H9 (cell line): ENCODE results near the gene OSBPL2. TPM values are rescaled to one million over a fixed set of nuclear protein-coding genes. Genes with fewer than 3 reads are reported as not detected.
A peak's percentile ranks its signal among the peaks of the same experiment; 100 is the strongest.

Experiments used
- DNase-seq: peaks from one replicate; pipeline ENCODE4 v3.0.0-alpha.2; 2017
- H2AFZ ChIP-seq: one replicate; pipeline ENCODE4 v1.6.1; 2013; ENCODE audit warnings: mild to moderate bottlenecking, low read length, control low read depth, moderate library complexity
- H2AK5ac ChIP-seq: 2 replicates; pipeline ENCODE4 v1.6.1; 2013; ENCODE audit warnings: low read length, control low read depth, mixed read lengths; ENCODE audit not compliant: insufficient read length
- H2BK120ac ChIP-seq: one replicate; pipeline ENCODE4 v1.6.1; 2013; ENCODE audit warnings: low read depth, mild to moderate bottlenecking, low read length, control low read depth, inconsistent platforms; ENCODE audit not compliant: poor library complexity, severe bottlenecking
- H2BK12ac ChIP-seq: 2 replicates; pipeline ENCODE4 v1.6.1; 2013; ENCODE audit warnings: low read length, control low read depth, mixed read lengths, low read depth; ENCODE audit not compliant: insufficient read length
- H2BK15ac ChIP-seq: 2 replicates; pipeline ENCODE4 v1.6.1; 2013; ENCODE audit warnings: low read depth, low read length, control low read depth
- H2BK20ac ChIP-seq: one replicate; pipeline ENCODE4 v1.6.1; 2013; ENCODE audit warnings: low read depth, mild to moderate bottlenecking, low read length, control low read depth, inconsistent platforms; ENCODE audit not compliant: poor library complexity, severe bottlenecking
- H2BK5ac ChIP-seq: 2 replicates; pipeline ENCODE4 v1.6.1; 2013; ENCODE audit warnings: low read length, control low read depth, mixed read lengths; ENCODE audit not compliant: insufficient read length
- H3K14ac ChIP-seq: 2 replicates; pipeline ENCODE4 v1.6.1; 2013; ENCODE audit warnings: low read length, control low read depth; ENCODE audit not compliant: insufficient read depth
- H3K18ac ChIP-seq: 2 replicates; pipeline ENCODE4 v1.6.1; 2013; ENCODE audit warnings: low read depth, mild to moderate bottlenecking, mixed read lengths, low read length, control low read depth; ENCODE audit not compliant: insufficient read length
- H3K23ac ChIP-seq: 2 replicates; pipeline ENCODE4 v1.6.1; 2013; ENCODE audit warnings: low read length, control low read depth, mixed read lengths, low read depth; ENCODE audit not compliant: insufficient read length
- H3K23me2 ChIP-seq: 2 replicates; pipeline ENCODE4 v1.6.1; 2013; ENCODE audit warnings: low read depth, mild to moderate bottlenecking, mixed read lengths, low read length, control low read depth; ENCODE audit not compliant: insufficient read length, poor library complexity, severe bottlenecking
- H3K27ac ChIP-seq: 2 replicates; pipeline ENCODE4 v1.5.1; 2013; ENCODE audit warnings: low read length, control low read depth, mixed read lengths, low read depth; ENCODE audit not compliant: insufficient read length
- H3K27me3 ChIP-seq: 2 replicates; pipeline ENCODE4 v1.6.1; 2013; ENCODE audit warnings: low read length, control low read depth, inconsistent platforms; ENCODE audit not compliant: insufficient read depth
- H3K4ac ChIP-seq: 2 replicates; pipeline ENCODE4 v1.6.1; 2013; ENCODE audit warnings: low read depth, mild to moderate bottlenecking, control low read depth, inconsistent platforms, low read length, moderate library complexity
- H3K4me1 ChIP-seq: 2 replicates; pipeline ENCODE4 v1.6.1; 2013; ENCODE audit warnings: low read length, control low read depth, inconsistent platforms; ENCODE audit not compliant: insufficient read depth
- H3K4me2 ChIP-seq: 2 replicates; pipeline ENCODE4 v1.6.1; 2013; ENCODE audit warnings: low read length, control low read depth, mixed read lengths; ENCODE audit not compliant: insufficient read length, insufficient read depth
- H3K56ac ChIP-seq: 2 replicates; pipeline ENCODE4 v1.6.1; 2013; ENCODE audit warnings: low read depth, mild to moderate bottlenecking, mixed read lengths, low read length, control low read depth; ENCODE audit not compliant: insufficient read length
- H3K79me1 ChIP-seq: 2 replicates; pipeline ENCODE4 v1.6.1; 2013; ENCODE audit warnings: low read depth, mild to moderate bottlenecking, moderate library complexity, low read length, control low read depth, inconsistent platforms; ENCODE audit not compliant: insufficient read depth, poor library complexity, severe bottlenecking
- H3K79me2 ChIP-seq: 2 replicates; pipeline ENCODE4 v1.6.1; 2013; ENCODE audit warnings: low read length, control low read depth, inconsistent platforms; ENCODE audit not compliant: insufficient read depth
- H3K9ac ChIP-seq: 2 replicates; pipeline ENCODE4 v1.6.1; 2013; ENCODE audit warnings: low read length, control low read depth, mixed read lengths; ENCODE audit not compliant: insufficient read length; ENCODE audit errors: extremely low read depth
- H3K9me3 ChIP-seq: one replicate; pipeline ENCODE4 v1.6.1; 2013; ENCODE audit warnings: low read depth, low read length, inconsistent platforms; ENCODE audit not compliant: control insufficient read depth
- H3T11ph ChIP-seq: one replicate; pipeline ENCODE4 v1.6.1; 2013; ENCODE audit warnings: mild to moderate bottlenecking, low read length, control low read depth, inconsistent platforms
- H4K20me1 ChIP-seq: one replicate; pipeline ENCODE4 v1.6.1; 2013; ENCODE audit not compliant: control insufficient read depth, insufficient read length, insufficient read depth
- H4K5ac ChIP-seq: 2 replicates; pipeline ENCODE4 v1.6.1; 2013; ENCODE audit warnings: low read depth, mild to moderate bottlenecking, mixed read lengths, low read length, control low read depth; ENCODE audit not compliant: insufficient read length
- H4K8ac ChIP-seq: replicated peaks from 2 replicates; pipeline ENCODE4 v1.6.1; 2013; ENCODE audit warnings: low read length, control low read depth, mixed read lengths, low read depth; ENCODE audit not compliant: insufficient read length
- H4K91ac ChIP-seq: 2 replicates; pipeline ENCODE4 v1.6.1; 2013; ENCODE audit warnings: low read depth, mild to moderate bottlenecking, moderate library complexity, mixed read lengths, low read length, control low read depth; ENCODE audit not compliant: insufficient read length
- H3K27ac Mint-ChIP-seq, 3 experiments: 2 replicates in 2 of 3; 3 replicates in 1 of 3; pipeline ENCODE4 v1.8.0; 2020 to 2021; ENCODE audit warnings: mixed read lengths in 3 of 3, mild to moderate bottlenecking in 1 of 3, moderate library complexity in 1 of 3
- H3K27me3 Mint-ChIP-seq: 2 replicates; pipeline ENCODE4 v1.8.0; 2021; ENCODE audit warnings: low read depth, mild to moderate bottlenecking, moderate library complexity, mixed read lengths
- H3K36me3 Mint-ChIP-seq, 3 experiments: 2 replicates in 2 of 3; 3 replicates in 1 of 3; pipeline ENCODE4 v1.8.0; 2020 to 2021; ENCODE audit warnings: low read depth in 3 of 3, mixed read lengths in 3 of 3; ENCODE audit not compliant: insufficient read depth in 1 of 3
- H3K4me1 Mint-ChIP-seq, 2 experiments: 2 replicates each; pipeline ENCODE4 v1.8.0; 2020; ENCODE audit warnings: mixed read lengths in 2 of 2
- H3K4me3 Mint-ChIP-seq, 2 experiments: 2 replicates in 1 of 2; 3 replicates in 1 of 2; pipeline ENCODE4 v1.8.0; 2020 to 2021; ENCODE audit warnings: mild to moderate bottlenecking in 2 of 2, mixed read lengths in 2 of 2, moderate library complexity in 1 of 2
- H3K9me3 Mint-ChIP-seq, 2 experiments: 2 replicates in 1 of 2; 3 replicates in 1 of 2; pipeline ENCODE4 v1.8.0; 2020; ENCODE audit warnings: mild to moderate bottlenecking in 2 of 2, mixed read lengths in 2 of 2, moderate library complexity in 1 of 2
- WGBS: extraction: QIAGEN DNeasy Blood & Tissue Kit; methylation state at CpG from one replicate; pipeline ENCODE4 v1.1.7; 2013; ENCODE audit warnings: missing lambda C conversion rate, low lambda C conversion rate, mixed read lengths; ENCODE audit not compliant: insufficient read length; ENCODE audit errors: extremely low coverage; 5-methylcytosine and 5-hydroxymethylcytosine counted together
- total RNA-seq: library from RNA; stranded (reverse); gene quantifications from 2 replicates; pipeline ENCODE4 v1.2.1, GENCODE V29; 2021
- TF ChIP-seq, protein P1 (sequence below): fragments of 200-600 bp; sonication (generic); conservative IDR thresholded peaks from 3 replicates; pipeline ENCODE4 v1.8.0; 2021; ENCODE audit warnings: antibody characterized with exemption, mild to moderate bottlenecking

The OSBPL2 gene
- total RNA-seq, 1 experiment from 2014 or later, result 47.3 TPM

DNA sequence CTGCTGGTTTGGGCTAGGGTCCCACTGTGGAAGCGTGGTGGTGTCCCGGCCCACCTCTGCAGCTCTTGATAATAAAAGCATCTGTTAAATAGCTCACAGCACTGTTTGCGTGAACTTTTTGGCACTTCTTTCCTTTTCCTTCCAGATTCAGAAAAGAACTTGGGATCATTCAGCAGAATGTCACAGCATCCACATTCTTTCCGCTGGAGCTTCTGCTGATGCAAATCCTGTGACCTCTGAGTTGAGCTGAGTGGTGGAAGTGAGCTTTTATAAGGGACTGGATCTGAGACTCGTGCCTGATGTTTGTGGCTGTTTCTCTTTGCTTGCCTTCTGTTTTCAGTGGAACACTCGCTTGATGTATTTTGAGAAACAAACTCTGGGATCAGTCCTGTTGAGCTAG, 3.9 kb downstream of the OSBPL2 start:
- H3K4me2 ChIP-seq, result no peak overlapping the region
- no peak overlapping the region for H3K27ac ChIP-seq
- H3K18ac ChIP-seq, result no peak overlapping the region
- Mint-ChIP-seq H3K36me3 (peaks cover 0 to 20% (median 15%) of the 10 kb centered on the region in 3 experiments; a peak in 6 of 7 replicates), H3K4me1 (peaks cover 28 to 34% of the 10 kb centered on the region in 2 experiments), H3K27ac (peak overlapping the region in 2 of 3 experiments; percentile 64 to 86; a peak in 3 of 7 replicates), H3K27me3 (no peaks in the 10 kb centered on the region), H3K4me3 (no peak overlapping the region), H3K9me3 (no peaks in the 10 kb centered on the region; a peak in 1 of 5 replicates)
- no peak overlapping the region for H3K23ac ChIP-seq
- H3K79me2 ChIP-seq, result peaks cover 13% of the 10 kb centered on the region; the same call in 1 of the 2 replicates
- no peak overlapping the region for H3K14ac ChIP-seq
- H3K27me3 ChIP-seq, result no peaks in the 10 kb centered on the region
- H3K4me1 ChIP-seq, result no peaks in the 10 kb centered on the region; the same call in 1 of the 2 replicates
- WGBS, result no CpG with 5 or more reads among the region's 6 CpGs
- H2BK15ac ChIP-seq, result no peak overlapping the region
- H2AFZ ChIP-seq, result no peak overlapping the region
- no peak overlapping the region for H3K56ac ChIP-seq
- no peaks in the 10 kb centered on the region for H4K20me1 ChIP-seq
- H2AK5ac ChIP-seq, result no peak overlapping the region
- H2BK5ac ChIP-seq, result no peak overlapping the region
- no peak overlapping the region for H3K4ac ChIP-seq
- no peak overlapping the region for H2BK12ac ChIP-seq
- no peak overlapping the region for H4K91ac ChIP-seq
- TF ChIP-seq, protein P1, sequence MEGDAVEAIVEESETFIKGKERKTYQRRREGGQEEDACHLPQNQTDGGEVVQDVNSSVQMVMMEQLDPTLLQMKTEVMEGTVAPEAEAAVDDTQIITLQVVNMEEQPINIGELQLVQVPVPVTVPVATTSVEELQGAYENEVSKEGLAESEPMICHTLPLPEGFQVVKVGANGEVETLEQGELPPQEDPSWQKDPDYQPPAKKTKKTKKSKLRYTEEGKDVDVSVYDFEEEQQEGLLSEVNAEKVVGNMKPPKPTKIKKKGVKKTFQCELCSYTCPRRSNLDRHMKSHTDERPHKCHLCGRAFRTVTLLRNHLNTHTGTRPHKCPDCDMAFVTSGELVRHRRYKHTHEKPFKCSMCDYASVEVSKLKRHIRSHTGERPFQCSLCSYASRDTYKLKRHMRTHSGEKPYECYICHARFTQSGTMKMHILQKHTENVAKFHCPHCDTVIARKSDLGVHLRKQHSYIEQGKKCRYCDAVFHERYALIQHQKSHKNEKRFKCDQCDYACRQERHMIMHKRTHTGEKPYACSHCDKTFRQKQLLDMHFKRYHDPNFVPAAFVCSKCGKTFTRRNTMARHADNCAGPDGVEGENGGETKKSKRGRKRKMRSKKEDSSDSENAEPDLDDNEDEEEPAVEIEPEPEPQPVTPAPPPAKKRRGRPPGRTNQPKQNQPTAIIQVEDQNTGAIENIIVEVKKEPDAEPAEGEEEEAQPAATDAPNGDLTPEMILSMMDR, result no peak
- no peak overlapping the region for H2BK120ac ChIP-seq
- H4K8ac ChIP-seq, result no peak overlapping the region
- no peaks in the 10 kb centered on the region for H3K9me3 ChIP-seq
- no peak overlapping the region for H2BK20ac ChIP-seq
- no peak overlapping the region for H3T11ph ChIP-seq
- no peak for DNase-seq
- H4K5ac ChIP-seq, result no peak overlapping the region
- no peak overlapping the region for H3K9ac ChIP-seq
- H3K23me2 ChIP-seq, result peaks cover 7% of the 10 kb centered on the region
- peaks cover 2% of the 10 kb centered on the region for H3K79me1 ChIP-seq
